Neural progenitor cell (in vitro differentiated cells): Measurements from ENCODE around the gene DSE. TPM values are rescaled to one million over a fixed set of nuclear protein-coding genes. Genes with fewer than 3 reads are reported as not detected.

Experiments
- DNase-seq: peaks from one replicate; pipeline ENCODE4 v3.0.0-alpha.2; 2016; ENCODE audit warnings: low spot score
- H2AFZ ChIP-seq: fragments of 200-600 bp; sonication (generic); replicated peaks from 2 replicates; pipeline ENCODE4 v1.6.1; 2016; ENCODE audit warnings: antibody characterized with exemption
- H3F3A ChIP-seq: fragments of 200-600 bp; sonication (generic); 2 replicates; pipeline ENCODE4 v1.6.1; 2016; ENCODE audit warnings: antibody characterized with exemption, low read depth
- H3K27ac ChIP-seq: fragments of 200-600 bp; sonication (generic); 2 replicates; pipeline ENCODE4 v1.5.1; 2016; ENCODE audit warnings: mild to moderate bottlenecking
- H3K27me3 ChIP-seq: fragments of 200-600 bp; sonication (generic); 2 replicates; pipeline ENCODE4 v1.6.1; 2016; ENCODE audit warnings: mild to moderate bottlenecking, moderate library complexity
- H3K36me3 ChIP-seq: fragments of 200-600 bp; sonication (generic); 2 replicates; pipeline ENCODE4 v1.5.1; 2016
- H3K4me1 ChIP-seq: fragments of 200-600 bp; sonication (generic); 2 replicates; pipeline ENCODE4 v1.6.1; 2016; ENCODE audit warnings: mixed run types
- H3K4me2 ChIP-seq: fragments of 200-600 bp; sonication (generic); 2 replicates; pipeline ENCODE4 v1.6.1; 2016
- H3K4me3 ChIP-seq: fragments of 200-600 bp; sonication (generic); 2 replicates; pipeline ENCODE4 v1.5.1; 2016
- H3K79me2 ChIP-seq: fragments of 200-600 bp; sonication (generic); 2 replicates; pipeline ENCODE4 v1.6.1; 2016; ENCODE audit warnings: low read depth
- H3K9ac ChIP-seq: fragments of 200-600 bp; sonication (generic); 2 replicates; pipeline ENCODE4 v1.6.1; 2016
- H3K9me3 ChIP-seq: fragments of 200-600 bp; sonication (generic); 2 replicates; pipeline ENCODE4 v1.5.1; 2016; ENCODE audit warnings: low read depth
- H4K20me1 ChIP-seq: fragments of 200-600 bp; sonication (generic); 2 replicates; pipeline ENCODE4 v1.6.1; 2016; ENCODE audit warnings: low read depth
- H3K27ac Mint-ChIP-seq: 3 replicates; pipeline ENCODE4 v1.8.0; 2021; ENCODE audit warnings: mixed read lengths
- H3K27me3 Mint-ChIP-seq: 2 replicates; pipeline ENCODE4 v1.8.0; 2022; ENCODE audit warnings: low read depth, mild to moderate bottlenecking, inconsistent platforms, moderate library complexity, mixed read lengths; ENCODE audit not compliant: insufficient read depth
- H3K36me3 Mint-ChIP-seq: 3 replicates; pipeline ENCODE4 v1.8.0; 2021; ENCODE audit warnings: mixed read lengths
- H3K4me1 Mint-ChIP-seq: 3 replicates; pipeline ENCODE4 v1.8.0; 2021; ENCODE audit warnings: mixed read lengths
- H3K4me3 Mint-ChIP-seq: 3 replicates; pipeline ENCODE4 v1.8.0; 2021; ENCODE audit warnings: mild to moderate bottlenecking, moderate library complexity, mixed read lengths
- H3K9me3 Mint-ChIP-seq: 3 replicates; pipeline ENCODE4 v1.8.0; 2020; ENCODE audit warnings: mixed read lengths
- EZH2 ChIP-seq: fragments of 200-600 bp; sonication (generic); IDR thresholded peaks from 2 replicates; pipeline ENCODE4 v1.6.1; 2017; ENCODE audit warnings: antibody characterized with exemption, mild to moderate bottlenecking, moderate library complexity
- EZH2phosphoT487 ChIP-seq: fragments of 200-600 bp; sonication (generic); IDR thresholded peaks from 2 replicates; pipeline ENCODE4 v1.6.1; 2017; ENCODE audit warnings: antibody characterized with exemption
- total RNA-seq: library from RNA; depleted of rRNA; stranded (reverse); fragments of >200 nt; gene quantifications from 2 replicates; pipeline ENCODE4 v1.2.3, GENCODE V29; 2015; ENCODE audit warnings: low replicate concordance
- TF ChIP-seq, protein P1 (sequence below): fragments of 200-600 bp; sonication (generic); IDR thresholded peaks from 2 replicates; pipeline ENCODE4 v1.5.1; 2017; ENCODE audit warnings: antibody characterized with exemption, mild to moderate bottlenecking

DSE gene
- total RNA-seq, 1 donor from 2014 or later, result 43.7 TPM

- Histone ChIP-seq H3K36me3 (no peaks in the 10 kb centered on the region), H3K27me3 (no peaks in the 10 kb centered on the region), H3K9me3 (no peaks in the 10 kb centered on the region), H2AFZ (no peak overlapping the region), H4K20me1 (no peaks in the 10 kb centered on the region), H3K4me2 (no peak overlapping the region), H3K4me3 (no peak overlapping the region), H3F3A (peaks cover 21% of the 10 kb centered on the region), H3K79me2 (no peaks in the 10 kb centered on the region), H3K4me1 (peaks cover 20% of the 10 kb centered on the region), H3K9ac (no peak overlapping the region), H3K27ac (no peak overlapping the region)
- DNase-seq, result no peak
- H3K9me3 Mint-ChIP-seq, result no peaks in the 10 kb centered on the region
- H3K27me3 Mint-ChIP-seq, result no peaks in the 10 kb centered on the region
- H3K27ac Mint-ChIP-seq, result no peak overlapping the region
- no peak overlapping the region for H3K4me3 Mint-ChIP-seq
- no peak for TF ChIP-seq EZH2
- TF ChIP-seq, protein P1, sequence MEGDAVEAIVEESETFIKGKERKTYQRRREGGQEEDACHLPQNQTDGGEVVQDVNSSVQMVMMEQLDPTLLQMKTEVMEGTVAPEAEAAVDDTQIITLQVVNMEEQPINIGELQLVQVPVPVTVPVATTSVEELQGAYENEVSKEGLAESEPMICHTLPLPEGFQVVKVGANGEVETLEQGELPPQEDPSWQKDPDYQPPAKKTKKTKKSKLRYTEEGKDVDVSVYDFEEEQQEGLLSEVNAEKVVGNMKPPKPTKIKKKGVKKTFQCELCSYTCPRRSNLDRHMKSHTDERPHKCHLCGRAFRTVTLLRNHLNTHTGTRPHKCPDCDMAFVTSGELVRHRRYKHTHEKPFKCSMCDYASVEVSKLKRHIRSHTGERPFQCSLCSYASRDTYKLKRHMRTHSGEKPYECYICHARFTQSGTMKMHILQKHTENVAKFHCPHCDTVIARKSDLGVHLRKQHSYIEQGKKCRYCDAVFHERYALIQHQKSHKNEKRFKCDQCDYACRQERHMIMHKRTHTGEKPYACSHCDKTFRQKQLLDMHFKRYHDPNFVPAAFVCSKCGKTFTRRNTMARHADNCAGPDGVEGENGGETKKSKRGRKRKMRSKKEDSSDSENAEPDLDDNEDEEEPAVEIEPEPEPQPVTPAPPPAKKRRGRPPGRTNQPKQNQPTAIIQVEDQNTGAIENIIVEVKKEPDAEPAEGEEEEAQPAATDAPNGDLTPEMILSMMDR, result no peak
- TF ChIP-seq EZH2phosphoT487, result no peak
- H3K4me1 Mint-ChIP-seq, result peaks cover 51% of the 10 kb centered on the region
- H3K36me3 Mint-ChIP-seq, result peaks cover 17% of the 10 kb centered on the region
Measured at GRCh38 chr6:116408491-116408890, 37.7 kb downstream of the DSE start.

- H3K79me2 ChIP-seq, result no peaks in the 10 kb centered on the region
- H3K4me1 Mint-ChIP-seq, result peaks cover 40% of the 10 kb centered on the region
- no peak for TF ChIP-seq EZH2phosphoT487
- no peak for TF ChIP-seq EZH2
- TF ChIP-seq, protein P1, result no peak
- peaks cover 15% of the 10 kb centered on the region for H3K36me3 Mint-ChIP-seq
- H3K4me1 ChIP-seq, result peaks cover 17% of the 10 kb centered on the region
- H3K27me3 ChIP-seq, result no peaks in the 10 kb centered on the region
- H3K9ac ChIP-seq, result no peak overlapping the region
- H4K20me1 ChIP-seq, result no peaks in the 10 kb centered on the region
- no peak overlapping the region for H3K27ac ChIP-seq
- H3K4me3 ChIP-seq, result no peak overlapping the region
- peaks cover 11% of the 10 kb centered on the region for H3F3A ChIP-seq
- H3K9me3 ChIP-seq, result no peaks in the 10 kb centered on the region
- no peaks in the 10 kb centered on the region for H3K36me3 ChIP-seq
- peaks cover 3% of the 10 kb centered on the region for H3K27me3 Mint-ChIP-seq
- H2AFZ ChIP-seq, result no peak overlapping the region
- H3K9me3 Mint-ChIP-seq, result no peaks in the 10 kb centered on the region
- DNase-seq, result no peak
- peak overlapping the region; percentile 94 for H3K27ac Mint-ChIP-seq
- H3K4me2 ChIP-seq, result no peak overlapping the region
- H3K4me3 Mint-ChIP-seq, result no peak overlapping the region
Measured at GRCh38 chr6:116409756-116410155, 39.0 kb downstream of the DSE start.

DNA sequence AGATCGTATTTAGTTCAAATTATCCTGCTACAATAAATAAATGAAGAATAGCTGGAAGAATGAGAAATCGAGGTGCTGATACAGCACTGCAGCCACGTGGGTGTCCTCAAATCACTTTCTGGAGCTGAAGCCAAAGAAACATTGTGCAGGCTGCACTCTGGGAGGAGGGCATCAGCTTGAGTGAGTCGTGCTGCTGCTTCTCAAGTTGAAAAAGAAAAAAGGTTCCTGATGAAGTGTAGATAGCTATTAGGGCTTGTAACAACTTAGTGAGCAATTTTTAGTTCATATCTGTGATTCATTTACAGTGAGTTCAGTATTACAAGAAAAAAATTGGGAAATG is 40.5 kb downstream of the DSE start:
- Histone ChIP-seq H4K20me1 (peaks cover 8% of the 10 kb centered on the region), H3K27ac (no peak overlapping the region), H3K9me3 (no peaks in the 10 kb centered on the region), H3K4me3 (no peak overlapping the region), H3K4me2 (no peak overlapping the region), H2AFZ (no peak overlapping the region), H3K27me3 (no peaks in the 10 kb centered on the region), H3K36me3 (no peaks in the 10 kb centered on the region), H3K9ac (no peak overlapping the region), H3K79me2 (no peaks in the 10 kb centered on the region), H3F3A (peaks cover 8% of the 10 kb centered on the region), H3K4me1 (peaks cover 14% of the 10 kb centered on the region)
- no peak overlapping the region for H3K27ac Mint-ChIP-seq
- peaks cover 23% of the 10 kb centered on the region for H3K36me3 Mint-ChIP-seq
- DNase-seq, result no peak
- no peaks in the 10 kb centered on the region for H3K9me3 Mint-ChIP-seq
- H3K27me3 Mint-ChIP-seq, result peaks cover 3% of the 10 kb centered on the region
- H3K4me3 Mint-ChIP-seq, result no peak overlapping the region
- TF ChIP-seq, protein P1, result no peak
- TF ChIP-seq EZH2, result no peak
- TF ChIP-seq EZH2phosphoT487, result no peak
- peaks cover 40% of the 10 kb centered on the region for H3K4me1 Mint-ChIP-seq

DNA sequence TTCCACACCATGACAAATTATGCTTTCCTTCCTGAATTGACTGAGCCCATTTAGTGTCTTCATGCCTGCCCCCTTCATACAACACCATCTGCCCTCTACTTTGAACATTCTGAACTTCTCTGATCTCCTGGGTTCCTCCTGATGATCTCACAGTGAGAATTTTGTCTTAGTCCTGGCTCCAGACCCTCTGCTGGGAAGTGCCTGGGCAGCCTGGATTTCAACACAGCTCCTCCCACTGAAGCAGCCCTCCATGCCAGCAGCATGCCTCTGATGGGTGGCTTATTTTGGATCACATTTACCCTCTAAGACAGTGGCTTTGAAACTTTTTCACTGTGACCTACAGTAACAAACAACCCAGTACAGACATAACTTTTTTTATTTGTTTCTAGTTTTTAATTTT is 41.5 kb downstream of the DSE start:
- Mint-ChIP-seq H3K27me3 (peaks cover 3% of the 10 kb centered on the region), H3K4me1 (peaks cover 36% of the 10 kb centered on the region), H3K27ac (peak overlapping the region; percentile 38), H3K36me3 (peaks cover 20% of the 10 kb centered on the region), H3K9me3 (no peaks in the 10 kb centered on the region), H3K4me3 (no peak overlapping the region)
- Histone ChIP-seq H3K4me3 (no peak overlapping the region), H3K4me2 (no peak overlapping the region), H3F3A (peaks cover 8% of the 10 kb centered on the region), H3K9me3 (no peaks in the 10 kb centered on the region), H3K4me1 (peaks cover 12% of the 10 kb centered on the region), H2AFZ (no peak overlapping the region), H3K27ac (no peak overlapping the region), H4K20me1 (peaks cover 8% of the 10 kb centered on the region), H3K9ac (no peak overlapping the region), H3K79me2 (no peaks in the 10 kb centered on the region), H3K36me3 (no peaks in the 10 kb centered on the region), H3K27me3 (no peaks in the 10 kb centered on the region)
- TF ChIP-seq EZH2, result no peak
- TF ChIP-seq EZH2phosphoT487, result no peak
- TF ChIP-seq, protein P1, result no peak
- DNase-seq, result no peak
